Measurements from ENCODE around the gene NXNL1.

The NXNL1 gene

DNA sequence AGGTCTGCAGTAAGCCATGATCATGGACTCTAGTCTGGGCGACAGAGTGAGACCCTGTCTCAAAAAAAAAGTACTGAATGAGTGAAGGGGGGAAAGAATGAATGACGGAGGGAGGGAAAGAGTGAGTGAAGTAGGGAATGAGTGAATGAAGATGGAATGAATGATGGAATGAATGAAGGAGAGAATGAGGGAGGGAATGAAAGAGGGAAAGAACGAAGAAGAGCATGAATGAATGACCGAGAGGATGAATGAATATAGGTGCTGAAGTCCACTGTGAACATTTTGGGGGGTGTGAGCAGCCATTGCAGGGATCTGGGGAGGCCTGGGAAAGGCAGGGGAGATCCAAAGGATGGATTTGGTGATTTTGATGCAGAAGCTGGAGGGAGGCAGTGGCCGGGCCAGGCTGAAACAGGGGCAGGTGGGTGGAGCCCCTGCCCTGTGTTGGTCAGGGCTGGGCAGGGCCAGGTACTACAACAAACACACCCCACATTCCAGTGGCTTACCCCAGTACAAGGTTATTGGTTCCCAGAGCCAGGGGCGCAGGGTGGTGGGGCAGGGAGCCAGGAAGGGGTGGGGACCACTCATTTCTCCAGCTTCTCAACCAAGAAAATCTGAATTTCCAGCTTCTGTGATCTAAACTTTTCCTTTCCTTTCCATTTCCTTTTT, 23.9 kb upstream of the NXNL1 start:
- Histone ChIP-seq H4K91ac (ENCODE audit: low read depth, low read length, poor library complexity) (no peak overlapping the region), H2BK15ac (ENCODE audit: low read length) (no peak overlapping the region)
- 100% methylated on average over 1 to 2 of the region's 6 CpGs for WGBS, 2 donors (ENCODE audit: extremely low coverage in 2 of 2, insufficient read length in 2 of 2, insufficient replicate concordance in 1 of 2)

DNA sequence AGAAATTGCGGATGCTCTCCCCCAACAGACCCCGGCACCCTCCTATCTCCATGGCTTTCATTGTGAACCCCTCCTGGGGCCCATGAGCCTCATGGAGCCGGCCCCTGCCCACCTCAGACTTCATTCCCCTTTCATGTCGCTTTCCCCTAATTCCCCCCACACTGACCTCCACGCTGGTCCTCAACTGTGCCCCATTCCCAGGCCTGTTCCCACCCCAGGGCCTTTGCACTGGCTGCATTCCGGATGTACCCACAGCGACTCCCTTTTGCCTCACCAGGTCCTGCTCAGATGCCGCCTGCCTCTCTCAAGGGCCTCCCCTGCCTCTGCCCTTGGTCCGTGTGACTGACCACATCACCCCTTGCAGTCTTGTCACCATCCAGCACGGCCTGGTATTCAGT, 22.9 kb upstream of the NXNL1 start:
- no peak overlapping the region for H2AFZ ChIP-seq (ENCODE audit: low read length)
- H3K23ac ChIP-seq (ENCODE audit: low read depth, low read length, poor library complexity): no peak overlapping the region
- no peak overlapping the region for H3K4me2 ChIP-seq (ENCODE audit: insufficient read depth, low read length, poor library complexity, severe bottlenecking)
- no peaks in the 10 kb centered on the region for H3K36me3 ChIP-seq (replicated peaks in 1 of 2; ENCODE audit: control insufficient read depth in 2 of 2, insufficient read depth in 2 of 2, low read length in 2 of 2)
- no peak overlapping the region for H3K9ac ChIP-seq (ENCODE audit: low read depth, low read length, poor library complexity)
- peaks cover 5 to 6% of the 10 kb centered on the region in 2 donors for H3K4me1 ChIP-seq (ENCODE audit: control insufficient read depth in 2 of 2, insufficient read depth in 1 of 2, low read depth in 1 of 2, low read length in 2 of 2)
- H4K8ac ChIP-seq (ENCODE audit: low read depth, low read length): no peak overlapping the region
- DNase-seq (ENCODE audit: low spot score): no peak
- no peak overlapping the region for H2BK15ac ChIP-seq (ENCODE audit: low read length)
- H4K91ac ChIP-seq (ENCODE audit: low read depth, low read length, poor library complexity): no peak overlapping the region
- no peak overlapping the region for H2BK5ac ChIP-seq (ENCODE audit: low read length)
- H2BK12ac ChIP-seq (ENCODE audit: low read length): no peak overlapping the region
- no peak overlapping the region for H2BK120ac ChIP-seq (ENCODE audit: low read depth, low read length)
- no peak overlapping the region for H3K14ac ChIP-seq (ENCODE audit: low read length)
- H3K18ac ChIP-seq (ENCODE audit: low read length): no peak overlapping the region
- no peaks in the 10 kb centered on the region for H3K9me3 ChIP-seq (replicated peaks in 1 of 2; ENCODE audit: control insufficient read depth in 2 of 2, insufficient read depth in 1 of 2, low read depth in 1 of 2, low read length in 2 of 2)
- no peaks in the 10 kb centered on the region for H3K79me1 ChIP-seq (ENCODE audit: low read depth, low read length)
- H3K27ac ChIP-seq (replicated peaks; ENCODE audit: low read length): no peak overlapping the region
- H3K4ac ChIP-seq (ENCODE audit: low read length): no peak overlapping the region
- H2AK5ac ChIP-seq (ENCODE audit: low read depth, low read length): no peak overlapping the region
- no peak overlapping the region for H3K4me3 ChIP-seq (ENCODE audit: low read length in 2 of 2)
- no CpG with 5 or more reads among the region's 10 CpGs for WGBS, 2 donors (ENCODE audit: extremely low coverage in 2 of 2, insufficient read length in 2 of 2, insufficient replicate concordance in 1 of 2)
- no peaks in the 10 kb centered on the region for H3K27me3 ChIP-seq (ENCODE audit: control insufficient read depth in 3 of 3, insufficient read depth in 3 of 3, low read depth in 1 of 3, low read length in 3 of 3)

More for the DNA sequence above, 23.9 kb upstream of the NXNL1 start:
- DNase-seq (ENCODE audit: low spot score): no peak
- Histone ChIP-seq H2AFZ (ENCODE audit: low read length) (no peak overlapping the region), H2BK5ac (ENCODE audit: low read length) (no peak overlapping the region), H4K8ac (ENCODE audit: low read depth, low read length) (no peak overlapping the region), H3K23ac (ENCODE audit: low read depth, low read length, poor library complexity) (no peak overlapping the region), H3K9ac (ENCODE audit: low read depth, low read length, poor library complexity) (no peak overlapping the region), H2BK120ac (ENCODE audit: low read depth, low read length) (no peak overlapping the region), H2AK5ac (ENCODE audit: low read depth, low read length) (no peak overlapping the region), H3K9me3 (replicated peaks in 1 of 2; ENCODE audit: control insufficient read depth in 2 of 2, insufficient read depth in 1 of 2, low read depth in 1 of 2, low read length in 2 of 2) (no peaks in the 10 kb centered on the region), H3K27me3 (ENCODE audit: control insufficient read depth in 3 of 3, insufficient read depth in 3 of 3, low read depth in 1 of 3, low read length in 3 of 3) (no peaks in the 10 kb centered on the region), H3K18ac (ENCODE audit: low read length) (no peak overlapping the region), H2BK12ac (ENCODE audit: low read length) (no peak overlapping the region), H3K4me2 (ENCODE audit: insufficient read depth, low read length, poor library complexity, severe bottlenecking) (no peak overlapping the region), H3K14ac (ENCODE audit: low read length) (no peak overlapping the region), H3K36me3 (replicated peaks in 1 of 2; ENCODE audit: control insufficient read depth in 2 of 2, insufficient read depth in 2 of 2, low read length in 2 of 2) (peaks cover 0 to 4% of the 10 kb centered on the region in 2 donors), H3K27ac (replicated peaks; ENCODE audit: low read length) (no peak overlapping the region), H3K4me1 (ENCODE audit: control insufficient read depth in 2 of 2, insufficient read depth in 1 of 2, low read depth in 1 of 2, low read length in 2 of 2) (peaks cover 3 to 7% of the 10 kb centered on the region in 2 donors), H3K4ac (ENCODE audit: low read length) (no peak overlapping the region), H3K79me1 (ENCODE audit: low read depth, low read length) (no peaks in the 10 kb centered on the region), H3K4me3 (ENCODE audit: low read length in 2 of 2) (no peak overlapping the region)

DNA sequence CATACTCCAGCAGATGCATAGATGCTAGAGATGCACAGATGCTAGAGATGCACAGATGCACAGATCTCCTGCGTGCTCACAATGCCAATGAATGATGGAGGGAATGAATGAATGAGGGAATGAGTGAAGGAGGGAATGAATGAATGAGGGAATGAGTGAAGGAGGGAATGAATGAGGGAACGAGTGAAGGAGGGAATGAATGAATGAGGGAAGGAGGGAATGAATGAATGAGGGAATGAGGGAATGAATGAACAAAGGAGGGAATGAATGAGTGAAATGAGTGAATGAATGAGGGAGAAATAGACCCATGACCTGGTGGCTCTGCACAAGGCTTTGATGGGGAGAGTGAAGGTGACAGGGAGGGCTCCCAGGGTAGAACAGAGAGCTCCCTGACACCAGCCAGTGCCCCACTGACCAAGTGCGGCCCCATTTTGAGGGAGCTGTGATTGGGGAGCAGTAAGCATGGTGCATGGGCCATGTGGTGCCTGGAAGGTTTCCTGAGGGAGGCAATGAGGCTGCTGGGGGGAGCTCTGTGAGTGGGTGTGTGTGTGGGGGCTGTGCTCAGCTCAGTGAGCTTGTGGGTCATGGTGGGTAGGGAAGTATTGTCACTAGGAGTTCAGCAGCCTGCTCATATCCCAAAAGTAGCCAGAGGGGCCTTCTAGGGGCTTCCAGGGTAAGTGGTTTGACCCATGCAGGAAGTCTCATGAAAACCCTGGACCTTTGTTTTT, 22.3 kb upstream of the NXNL1 start:
- Histone ChIP-seq H2AFZ (ENCODE audit: low read length) (no peak overlapping the region), H3K4me2 (ENCODE audit: insufficient read depth, low read length, poor library complexity, severe bottlenecking) (no peak overlapping the region), H3K9me3 (replicated peaks in 1 of 2; ENCODE audit: control insufficient read depth in 2 of 2, insufficient read depth in 1 of 2, low read depth in 1 of 2, low read length in 2 of 2) (no peaks in the 10 kb centered on the region), H3K18ac (ENCODE audit: low read length) (no peak overlapping the region), H3K27me3 (ENCODE audit: control insufficient read depth in 3 of 3, insufficient read depth in 3 of 3, low read depth in 1 of 3, low read length in 3 of 3) (no peaks in the 10 kb centered on the region), H2BK120ac (ENCODE audit: low read depth, low read length) (no peak overlapping the region), H2BK12ac (ENCODE audit: low read length) (no peak overlapping the region), H3K4me3 (ENCODE audit: low read length in 2 of 2) (no peak overlapping the region), H3K36me3 (replicated peaks in 1 of 2; ENCODE audit: control insufficient read depth in 2 of 2, insufficient read depth in 2 of 2, low read length in 2 of 2) (no peaks in the 10 kb centered on the region), H3K79me1 (ENCODE audit: low read depth, low read length) (no peaks in the 10 kb centered on the region), H2BK15ac (ENCODE audit: low read length) (no peak overlapping the region), H3K4ac (ENCODE audit: low read length) (no peak overlapping the region), H3K9ac (ENCODE audit: low read depth, low read length, poor library complexity) (no peak overlapping the region), H4K91ac (ENCODE audit: low read depth, low read length, poor library complexity) (no peak overlapping the region), H2AK5ac (ENCODE audit: low read depth, low read length) (no peak overlapping the region), H3K14ac (ENCODE audit: low read length) (no peak overlapping the region), H3K4me1 (ENCODE audit: control insufficient read depth in 2 of 2, insufficient read depth in 1 of 2, low read depth in 1 of 2, low read length in 2 of 2) (peaks cover 2 to 5% of the 10 kb centered on the region in 2 donors), H2BK5ac (ENCODE audit: low read length) (no peak overlapping the region), H3K23ac (ENCODE audit: low read depth, low read length, poor library complexity) (no peak overlapping the region), H4K8ac (ENCODE audit: low read depth, low read length) (no peak overlapping the region), H3K27ac (replicated peaks; ENCODE audit: low read length) (no peak overlapping the region)
- DNase-seq (ENCODE audit: low spot score): no peak
- 100% methylated on average over 1 of the region's 3 CpGs for WGBS, 2 donors (ENCODE audit: extremely low coverage in 2 of 2, insufficient read length in 2 of 2, insufficient replicate concordance in 1 of 2)

DNA sequence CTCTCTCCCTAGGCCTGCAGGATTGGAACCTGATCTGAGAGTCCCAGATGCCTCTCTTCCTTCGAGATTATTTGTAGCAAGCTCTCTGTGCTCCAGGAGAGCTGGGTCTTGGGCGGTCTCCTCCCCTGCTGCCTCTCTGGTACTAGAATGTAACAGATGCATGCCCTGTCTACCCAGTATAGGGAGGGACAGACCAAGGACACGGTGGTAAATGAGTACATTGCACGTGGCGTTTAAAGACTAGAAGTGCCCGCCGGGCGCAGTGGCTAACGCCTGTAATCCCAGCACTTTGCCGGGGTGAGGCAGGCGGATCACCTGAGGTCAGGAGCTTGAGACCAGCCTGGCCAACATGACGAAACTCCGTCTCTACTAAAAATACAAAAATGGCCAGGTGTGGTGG, 21.3 kb upstream of the NXNL1 start:
- Histone ChIP-seq H3K14ac (ENCODE audit: low read length) (no peak overlapping the region), H3K18ac (ENCODE audit: low read length) (peak overlapping the region; percentile 31), H2BK120ac (ENCODE audit: low read depth, low read length) (no peak overlapping the region), H3K27me3 (ENCODE audit: control insufficient read depth in 3 of 3, insufficient read depth in 3 of 3, low read depth in 1 of 3, low read length in 3 of 3) (no peaks in the 10 kb centered on the region), H3K79me1 (ENCODE audit: low read depth, low read length) (no peaks in the 10 kb centered on the region), H3K4me3 (ENCODE audit: low read length in 2 of 2) (no peak overlapping the region), H3K4me1 (ENCODE audit: control insufficient read depth in 2 of 2, insufficient read depth in 1 of 2, low read depth in 1 of 2, low read length in 2 of 2) (peaks cover 2 to 5% of the 10 kb centered on the region in 2 donors), H4K91ac (ENCODE audit: low read depth, low read length, poor library complexity) (no peak overlapping the region), H3K4ac (ENCODE audit: low read length) (no peak overlapping the region), H2BK15ac (ENCODE audit: low read length) (no peak overlapping the region), H3K23ac (ENCODE audit: low read depth, low read length, poor library complexity) (no peak overlapping the region), H3K27ac (replicated peaks; ENCODE audit: low read length) (no peak overlapping the region), H3K9ac (ENCODE audit: low read depth, low read length, poor library complexity) (no peak overlapping the region), H2BK5ac (ENCODE audit: low read length) (no peak overlapping the region), H2AK5ac (ENCODE audit: low read depth, low read length) (no peak overlapping the region), H3K9me3 (replicated peaks in 1 of 2; ENCODE audit: control insufficient read depth in 2 of 2, insufficient read depth in 1 of 2, low read depth in 1 of 2, low read length in 2 of 2) (no peaks in the 10 kb centered on the region), H2AFZ (ENCODE audit: low read length) (no peak overlapping the region), H4K8ac (ENCODE audit: low read depth, low read length) (no peak overlapping the region), H3K4me2 (ENCODE audit: insufficient read depth, low read length, poor library complexity, severe bottlenecking) (no peak overlapping the region), H3K36me3 (replicated peaks in 1 of 2; ENCODE audit: control insufficient read depth in 2 of 2, insufficient read depth in 2 of 2, low read length in 2 of 2) (no peaks in the 10 kb centered on the region), H2BK12ac (ENCODE audit: low read length) (no peak overlapping the region)
- WGBS, 2 donors (ENCODE audit: extremely low coverage in 2 of 2, insufficient read length in 2 of 2, insufficient replicate concordance in 1 of 2): no CpG with 5 or more reads among the region's 13 CpGs
- DNase-seq (ENCODE audit: low spot score): no peak

All from neuronal stem cell (in vitro differentiated cells).